HEK293 (cell line): ENCODE results near the gene USP6NL.

Experiments used
- HOXD13 ChIP-seq: sonication (generic); formaldehyde crosslinking; IDR thresholded peaks from 2 replicates; pipeline ENCODE4 v1.8.0; 2022; ENCODE audit warnings: missing genetic modification reagents, borderline replicate concordance
- KLF10 ChIP-seq: fragments of 450-650 bp; IDR thresholded peaks from 2 replicates; pipeline ENCODE4 v1.5.1; 2018; ENCODE audit warnings: missing biosample characterization, mild to moderate bottlenecking, missing genetic modification characterization
- ZBTB17 ChIP-seq: fragments of 450-650 bp; formaldehyde crosslinking; IDR thresholded peaks from 2 replicates; pipeline ENCODE4 v1.5.1; 2016; ENCODE audit warnings: missing biosample characterization, missing genetic modification characterization
- ZNF530 ChIP-seq: fragments of 450-650 bp; formaldehyde crosslinking; IDR thresholded peaks from 2 replicates; pipeline ENCODE4 v1.5.1; 2016; ENCODE audit warnings: low read depth, missing biosample characterization, missing genetic modification characterization
- TF ChIP-seq, protein P1 (sequence below): fragments of 450-650 bp; formaldehyde crosslinking; IDR thresholded peaks from 2 replicates; pipeline ENCODE4 v1.5.1; 2016; ENCODE audit warnings: missing biosample characterization, missing genetic modification characterization, low read depth
- TF ChIP-seq, protein P2 (sequence below): fragments of 450-650 bp; formaldehyde crosslinking; IDR thresholded peaks from 2 replicates; pipeline ENCODE4 v1.5.1; 2016; ENCODE audit warnings: missing biosample characterization, missing genetic modification characterization
- TF ChIP-seq, protein P3 (sequence below): fragments of 450-650 bp; formaldehyde crosslinking; IDR thresholded peaks from 2 replicates; pipeline ENCODE4 v1.5.1; 2016; ENCODE audit warnings: missing biosample characterization, missing genetic modification characterization
- TF ChIP-seq, protein P4 (sequence below): fragments of 450-650 bp; formaldehyde crosslinking; IDR thresholded peaks from 2 replicates; pipeline ENCODE4 v1.5.1; 2016; ENCODE audit warnings: missing biosample characterization, missing genetic modification characterization

DNA sequence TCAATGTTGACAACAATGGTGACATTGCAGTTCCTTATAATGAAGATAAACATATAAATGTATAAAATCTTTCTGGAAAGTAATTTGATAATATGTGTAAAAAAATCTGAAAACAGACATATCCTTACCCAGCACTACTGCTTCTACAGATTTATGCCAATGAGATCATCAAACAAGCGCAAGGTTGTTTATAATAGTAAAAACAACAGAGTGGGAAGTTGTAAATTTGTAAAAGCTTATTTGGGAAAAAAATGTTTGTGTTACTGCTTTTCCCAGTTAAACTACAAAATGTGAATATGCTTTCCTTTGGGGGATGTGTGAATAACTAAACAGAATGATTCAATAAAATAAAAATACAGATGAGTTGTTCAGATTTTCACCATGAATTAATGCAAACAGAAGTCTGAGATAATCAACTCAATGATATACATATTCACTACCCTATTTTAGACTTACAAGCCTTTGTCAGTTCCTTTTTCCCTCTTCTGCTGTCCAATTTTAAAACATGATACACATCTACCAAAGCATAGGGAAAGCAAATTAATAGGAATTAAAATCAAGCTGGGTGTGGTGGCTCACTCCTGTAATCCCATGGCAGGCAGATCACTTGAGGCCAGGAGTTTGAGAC, 82.1 kb downstream of the USP6NL start:
- TF ChIP-seq, protein P1, sequence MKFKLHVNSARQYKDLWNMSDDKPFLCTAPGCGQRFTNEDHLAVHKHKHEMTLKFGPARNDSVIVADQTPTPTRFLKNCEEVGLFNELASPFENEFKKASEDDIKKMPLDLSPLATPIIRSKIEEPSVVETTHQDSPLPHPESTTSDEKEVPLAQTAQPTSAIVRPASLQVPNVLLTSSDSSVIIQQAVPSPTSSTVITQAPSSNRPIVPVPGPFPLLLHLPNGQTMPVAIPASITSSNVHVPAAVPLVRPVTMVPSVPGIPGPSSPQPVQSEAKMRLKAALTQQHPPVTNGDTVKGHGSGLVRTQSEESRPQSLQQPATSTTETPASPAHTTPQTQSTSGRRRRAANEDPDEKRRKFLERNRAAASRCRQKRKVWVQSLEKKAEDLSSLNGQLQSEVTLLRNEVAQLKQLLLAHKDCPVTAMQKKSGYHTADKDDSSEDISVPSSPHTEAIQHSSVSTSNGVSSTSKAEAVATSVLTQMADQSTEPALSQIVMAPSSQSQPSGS (tag by site-specific recombination) = no peak
- no peak for TF ChIP-seq ZNF530 (tag by site-specific recombination)
- TF ChIP-seq, protein P2, sequence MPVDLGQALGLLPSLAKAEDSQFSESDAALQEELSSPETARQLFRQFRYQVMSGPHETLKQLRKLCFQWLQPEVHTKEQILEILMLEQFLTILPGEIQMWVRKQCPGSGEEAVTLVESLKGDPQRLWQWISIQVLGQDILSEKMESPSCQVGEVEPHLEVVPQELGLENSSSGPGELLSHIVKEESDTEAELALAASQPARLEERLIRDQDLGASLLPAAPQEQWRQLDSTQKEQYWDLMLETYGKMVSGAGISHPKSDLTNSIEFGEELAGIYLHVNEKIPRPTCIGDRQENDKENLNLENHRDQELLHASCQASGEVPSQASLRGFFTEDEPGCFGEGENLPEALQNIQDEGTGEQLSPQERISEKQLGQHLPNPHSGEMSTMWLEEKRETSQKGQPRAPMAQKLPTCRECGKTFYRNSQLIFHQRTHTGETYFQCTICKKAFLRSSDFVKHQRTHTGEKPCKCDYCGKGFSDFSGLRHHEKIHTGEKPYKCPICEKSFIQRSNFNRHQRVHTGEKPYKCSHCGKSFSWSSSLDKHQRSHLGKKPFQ (tag by site-specific recombination) = no peak
- TF ChIP-seq, protein P3, sequence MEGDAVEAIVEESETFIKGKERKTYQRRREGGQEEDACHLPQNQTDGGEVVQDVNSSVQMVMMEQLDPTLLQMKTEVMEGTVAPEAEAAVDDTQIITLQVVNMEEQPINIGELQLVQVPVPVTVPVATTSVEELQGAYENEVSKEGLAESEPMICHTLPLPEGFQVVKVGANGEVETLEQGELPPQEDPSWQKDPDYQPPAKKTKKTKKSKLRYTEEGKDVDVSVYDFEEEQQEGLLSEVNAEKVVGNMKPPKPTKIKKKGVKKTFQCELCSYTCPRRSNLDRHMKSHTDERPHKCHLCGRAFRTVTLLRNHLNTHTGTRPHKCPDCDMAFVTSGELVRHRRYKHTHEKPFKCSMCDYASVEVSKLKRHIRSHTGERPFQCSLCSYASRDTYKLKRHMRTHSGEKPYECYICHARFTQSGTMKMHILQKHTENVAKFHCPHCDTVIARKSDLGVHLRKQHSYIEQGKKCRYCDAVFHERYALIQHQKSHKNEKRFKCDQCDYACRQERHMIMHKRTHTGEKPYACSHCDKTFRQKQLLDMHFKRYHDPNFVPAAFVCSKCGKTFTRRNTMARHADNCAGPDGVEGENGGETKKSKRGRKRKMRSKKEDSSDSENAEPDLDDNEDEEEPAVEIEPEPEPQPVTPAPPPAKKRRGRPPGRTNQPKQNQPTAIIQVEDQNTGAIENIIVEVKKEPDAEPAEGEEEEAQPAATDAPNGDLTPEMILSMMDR (tag by site-specific recombination) = no peak
- TF ChIP-seq HOXD13 (CRISPR knock-in tag) = no peak
- TF ChIP-seq KLF10 (tag by site-specific recombination) = no peak
- TF ChIP-seq, protein P4, sequence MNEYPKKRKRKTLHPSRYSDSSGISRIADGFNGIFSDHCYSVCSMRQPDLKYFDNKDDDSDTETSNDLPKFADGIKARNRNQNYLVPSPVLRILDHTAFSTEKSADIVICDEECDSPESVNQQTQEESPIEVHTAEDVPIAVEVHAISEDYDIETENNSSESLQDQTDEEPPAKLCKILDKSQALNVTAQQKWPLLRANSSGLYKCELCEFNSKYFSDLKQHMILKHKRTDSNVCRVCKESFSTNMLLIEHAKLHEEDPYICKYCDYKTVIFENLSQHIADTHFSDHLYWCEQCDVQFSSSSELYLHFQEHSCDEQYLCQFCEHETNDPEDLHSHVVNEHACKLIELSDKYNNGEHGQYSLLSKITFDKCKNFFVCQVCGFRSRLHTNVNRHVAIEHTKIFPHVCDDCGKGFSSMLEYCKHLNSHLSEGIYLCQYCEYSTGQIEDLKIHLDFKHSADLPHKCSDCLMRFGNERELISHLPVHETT (tag by site-specific recombination) = no peak
- no peak for TF ChIP-seq ZBTB17 (tag by site-specific recombination)
